GM21786 (cell line): ENCODE measurements around the gene TEX12.
A peak's percentile ranks its signal among the peaks of the same experiment; 100 is the strongest.

Source experiments
- ATAC-seq: cut with Tn5 transposase; IDR thresholded peaks from one replicate; pipeline ENCODE4 v1.9.1; 2021; ENCODE audit not compliant: unreplicated experiment

The TEX12 gene

DNA sequence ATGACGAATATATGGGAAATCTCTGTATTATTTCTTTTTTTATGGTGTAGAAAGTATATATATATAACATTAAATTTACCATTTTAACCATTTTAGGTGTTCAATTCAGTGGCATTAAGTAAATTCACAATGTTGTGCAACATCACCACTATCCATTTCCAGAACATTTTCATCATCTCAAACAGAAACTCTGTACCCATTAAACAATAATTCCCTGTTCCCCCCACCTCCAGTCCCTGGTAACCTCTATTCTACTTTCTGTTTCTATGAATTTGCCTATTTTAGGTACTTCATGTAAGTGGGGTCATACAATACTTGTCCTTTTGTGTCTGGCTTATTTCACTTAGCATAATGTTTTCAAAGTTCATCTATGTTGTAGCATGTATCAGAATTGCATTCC lies 43.7 kb downstream of the TEX12 start:
- no peak for ATAC-seq

DNA sequence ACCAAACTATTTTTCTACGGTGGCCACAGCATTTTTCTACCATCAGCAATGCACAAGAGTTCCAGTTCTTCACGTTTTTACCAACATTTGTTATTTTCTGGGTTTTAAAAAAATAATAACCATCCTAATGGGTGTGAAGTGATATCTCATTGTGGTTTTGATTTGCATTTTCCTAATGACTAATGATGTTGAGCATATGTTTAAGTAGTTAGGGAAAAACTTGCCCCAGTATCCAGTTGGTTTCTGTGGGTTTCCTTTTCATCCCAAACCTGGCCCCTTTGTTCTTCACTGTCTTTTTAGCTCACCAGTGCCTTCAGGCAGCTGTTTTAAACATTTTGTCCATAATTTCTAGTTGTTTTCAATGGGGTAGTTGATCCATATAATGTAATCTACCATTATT lies 44.4 kb downstream of the TEX12 start:
- no peak for ATAC-seq

DNA sequence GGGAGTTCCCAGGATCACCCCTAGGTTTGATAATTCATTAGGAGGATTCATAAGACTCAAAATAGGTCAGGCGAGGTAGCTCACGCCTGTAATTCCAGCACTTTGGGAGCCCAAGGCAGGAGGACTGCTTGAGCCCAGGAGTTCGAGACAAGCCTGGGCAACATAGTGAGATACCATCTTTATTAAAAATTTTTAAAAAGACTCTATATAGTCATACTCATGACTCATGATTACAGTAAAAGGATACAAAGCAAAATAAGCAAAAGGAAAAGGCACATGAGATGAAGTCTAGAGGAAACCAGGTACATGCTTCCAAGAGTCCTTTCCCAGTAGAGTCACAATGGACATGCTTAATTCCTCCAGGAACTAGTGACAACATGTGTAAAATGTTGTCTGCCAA lies 45.1 kb downstream of the TEX12 start:
- no peak for ATAC-seq

DNA sequence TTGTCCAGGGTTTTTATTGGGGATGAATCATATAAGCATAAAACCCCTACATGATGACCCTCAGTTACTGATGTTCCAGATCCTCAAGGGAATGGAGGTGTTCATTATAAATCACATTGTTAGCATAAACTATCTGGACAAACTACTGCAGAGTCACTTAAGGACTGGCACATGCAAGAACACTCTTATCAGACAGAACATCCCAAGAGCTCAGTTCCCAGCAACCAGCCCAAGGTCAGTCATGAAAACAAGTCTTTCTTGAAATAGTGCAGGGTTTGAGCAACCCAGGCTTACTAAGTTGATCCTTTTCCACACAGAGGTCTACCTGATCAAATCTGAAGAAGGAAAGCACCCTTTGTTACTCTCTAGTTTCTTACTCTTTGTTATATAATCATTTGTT lies 45.5 kb downstream of the TEX12 start:
- ATAC-seq: no peak

DNA sequence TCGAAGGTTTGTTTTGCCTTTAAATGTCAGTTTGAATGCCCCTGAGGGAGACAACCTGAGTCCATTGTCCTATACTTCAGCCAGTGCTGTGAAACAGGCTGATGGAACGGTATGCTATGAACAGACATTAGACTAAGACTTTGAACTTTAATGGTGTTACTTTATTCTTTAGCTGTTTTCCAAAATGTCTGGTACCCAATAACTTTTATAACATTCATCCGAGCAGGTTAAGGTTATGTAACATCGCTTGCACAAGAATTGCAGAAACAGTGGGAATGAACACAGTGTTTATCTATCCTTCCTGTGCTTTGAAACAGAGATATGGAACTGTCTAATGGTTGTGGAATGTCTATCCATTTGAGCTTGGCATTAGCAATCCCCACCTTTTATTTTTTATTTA lies 46.6 kb downstream of the TEX12 start:
- ATAC-seq: no peak

DNA sequence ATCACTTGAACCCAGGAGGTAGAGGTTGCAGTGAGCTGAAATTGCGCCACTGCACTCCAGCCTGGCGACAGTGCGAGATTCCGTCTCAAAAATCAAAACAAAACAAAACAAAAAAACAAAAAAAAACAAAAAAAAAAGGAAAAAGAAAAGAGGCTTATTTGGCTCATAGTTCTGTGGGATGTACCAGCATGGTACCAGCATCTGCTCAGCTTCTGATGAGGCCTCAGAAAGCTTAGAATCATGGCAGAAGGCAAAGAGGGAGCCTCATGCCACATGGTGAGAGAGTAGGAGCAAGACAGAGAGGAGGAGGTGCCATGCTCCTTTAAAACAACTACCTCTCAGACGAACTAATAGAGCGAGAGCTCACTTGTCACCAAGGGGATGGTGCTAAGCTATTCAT lies 48.4 kb downstream of the TEX12 start:
- no peak for ATAC-seq

DNA sequence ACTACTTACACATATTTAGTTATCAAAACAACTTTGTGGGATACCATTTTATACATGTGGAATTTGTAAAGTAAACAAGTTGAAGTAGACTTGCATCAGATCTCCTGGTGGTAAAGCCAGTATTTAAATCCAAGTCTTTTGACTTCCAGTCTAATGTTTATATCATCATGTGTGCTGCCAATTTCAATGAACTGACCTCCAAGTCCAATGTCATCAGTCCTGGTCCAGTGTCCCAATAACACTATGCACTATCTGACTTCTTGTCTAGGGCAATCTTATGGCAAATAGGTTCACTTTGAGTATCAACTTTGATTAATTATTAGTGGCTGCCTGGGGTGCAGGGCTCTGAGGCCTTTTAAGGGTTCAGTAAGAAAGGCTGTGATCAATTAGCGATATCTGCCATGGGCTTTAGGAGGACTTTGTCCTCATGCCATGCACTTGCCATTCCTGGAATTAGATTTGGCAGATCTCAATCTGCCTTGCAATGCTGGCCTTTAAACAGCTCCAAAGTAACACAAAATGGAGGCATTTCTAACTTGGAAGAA lies 49.5 kb downstream of the TEX12 start:
- ATAC-seq: no peak

DNA sequence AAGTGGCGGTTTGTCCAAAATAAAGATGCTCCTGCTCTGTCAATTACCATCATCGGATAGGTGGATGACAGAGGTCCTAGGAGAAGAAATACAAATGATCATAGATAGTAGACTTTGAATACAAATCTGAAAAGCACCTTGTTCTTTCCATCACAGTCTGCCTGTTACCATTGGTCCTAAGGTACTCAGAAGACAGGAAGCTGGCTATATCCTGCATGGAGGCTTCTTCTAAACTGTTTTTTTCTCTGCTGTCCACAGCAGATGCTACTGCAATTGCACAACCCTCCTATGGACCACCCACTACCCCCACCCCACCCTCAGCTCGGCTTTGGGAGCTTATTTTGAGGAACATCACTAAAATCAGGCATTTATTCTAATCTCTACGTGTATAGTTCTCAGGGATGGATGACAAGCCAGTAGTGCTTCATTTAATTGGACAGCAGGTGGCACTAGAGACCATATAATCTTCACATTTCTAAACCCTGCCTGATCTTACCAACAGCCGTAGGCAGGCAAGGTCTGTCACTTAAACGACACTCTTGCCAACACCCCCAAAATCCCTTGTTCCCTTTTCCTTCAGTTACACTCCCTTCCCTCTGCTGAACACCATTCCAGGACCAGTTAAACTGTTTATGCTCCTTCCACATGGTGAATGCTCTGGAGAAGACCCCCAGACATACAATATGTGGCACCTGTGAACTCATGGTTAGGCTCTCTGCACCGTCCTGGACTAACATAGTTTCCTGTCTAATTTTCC lies 52.5 kb downstream of the TEX12 start:
- peak; percentile 93 for ATAC-seq

DNA sequence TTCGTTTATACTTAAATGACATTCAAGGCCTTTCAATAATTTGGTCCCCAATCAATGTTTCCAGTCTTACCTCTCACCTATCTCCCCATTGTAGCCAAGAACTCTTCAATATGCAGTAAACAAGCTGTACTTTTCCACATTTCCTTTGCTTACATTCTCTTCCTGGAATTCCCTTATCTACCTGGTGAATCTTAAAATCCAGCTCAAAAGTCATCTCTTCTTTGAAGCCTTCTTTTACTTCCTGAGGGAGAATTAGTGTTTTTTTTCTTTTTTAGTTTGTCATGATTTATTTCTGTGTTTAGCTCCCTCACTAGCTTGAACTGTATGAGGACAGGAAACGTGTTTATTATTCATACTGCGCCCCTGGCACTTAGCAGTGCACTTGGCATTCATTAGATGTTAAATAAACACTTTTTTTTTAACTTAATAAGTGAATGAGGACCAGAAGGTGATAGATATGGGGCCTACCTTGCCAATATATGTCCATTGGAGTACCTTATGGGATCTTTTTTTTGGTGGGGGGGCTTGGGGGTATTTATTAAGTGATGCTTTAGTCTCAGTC lies 54.2 kb downstream of the TEX12 start:
- no peak for ATAC-seq
